NCI-H524 (cell line): ENCODE measurements around the gene KIF1A.

Experiments
- DNase-seq, 2 experiments: peaks; one replicate each; lab custom pipeline; 2025; lab: John Stamatoyannopoulos, UW

KIF1A gene

DNA sequence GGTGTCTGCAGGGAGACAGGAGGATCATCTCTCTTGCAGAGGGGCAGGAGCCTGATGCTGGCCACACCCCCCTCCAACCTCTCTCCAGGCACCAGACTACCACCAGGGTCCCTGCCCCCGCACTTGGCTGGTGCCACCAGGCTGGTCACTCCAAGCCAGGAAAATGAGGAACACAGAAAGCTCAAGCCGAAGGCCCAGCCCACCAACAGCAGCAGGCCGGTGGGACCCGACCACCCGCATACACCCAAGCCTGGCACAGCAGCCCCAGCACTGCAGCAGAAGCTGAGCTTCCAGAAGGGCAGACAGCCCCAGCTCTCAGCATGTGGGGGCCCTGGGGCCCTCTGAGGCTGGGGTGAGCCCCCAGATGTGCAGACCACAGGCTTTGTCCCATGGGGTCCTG is 52.7 kb downstream of the KIF1A start:
- DNase-seq: no peak

DNA sequence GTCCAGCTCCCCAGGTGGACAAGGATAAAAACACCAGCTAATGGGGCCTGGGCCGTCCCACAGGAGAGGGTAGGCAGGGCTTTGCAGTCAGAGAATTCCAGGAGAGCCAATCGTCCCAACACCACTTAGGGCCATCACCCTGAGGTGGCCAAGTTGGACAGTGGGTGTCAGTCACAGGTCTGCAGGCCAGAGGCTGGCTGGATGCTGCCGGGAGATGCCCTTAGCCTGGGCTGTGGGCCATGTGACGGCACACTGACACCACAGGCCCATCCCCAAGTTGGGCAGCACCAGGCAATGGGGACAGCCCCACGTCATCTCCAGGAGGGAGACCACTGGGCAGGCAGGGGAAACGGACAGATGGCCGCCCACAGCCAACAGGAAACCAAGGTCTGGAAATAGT is 53.9 kb downstream of the KIF1A start:
- no peak for DNase-seq

DNA sequence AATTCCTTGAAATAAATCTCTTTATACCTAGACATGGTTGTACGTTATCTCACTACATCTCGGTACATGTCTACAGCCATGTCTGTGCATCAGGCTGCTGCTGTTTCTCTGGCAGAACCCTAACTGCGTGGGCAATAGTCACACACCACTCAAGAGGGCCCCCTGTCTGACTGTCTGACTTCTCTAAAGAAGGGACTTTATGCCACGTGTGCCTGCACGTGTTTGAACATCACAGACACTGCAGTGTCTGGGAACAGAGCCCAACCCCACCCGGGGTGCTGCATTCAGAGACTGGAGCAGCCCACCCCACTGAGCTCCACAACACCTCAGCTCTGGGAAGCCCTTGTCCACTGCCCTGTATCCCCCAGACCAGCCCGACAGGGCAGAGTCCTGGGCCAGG is 55.0 kb downstream of the KIF1A start:
- DNase-seq: no peak

DNA sequence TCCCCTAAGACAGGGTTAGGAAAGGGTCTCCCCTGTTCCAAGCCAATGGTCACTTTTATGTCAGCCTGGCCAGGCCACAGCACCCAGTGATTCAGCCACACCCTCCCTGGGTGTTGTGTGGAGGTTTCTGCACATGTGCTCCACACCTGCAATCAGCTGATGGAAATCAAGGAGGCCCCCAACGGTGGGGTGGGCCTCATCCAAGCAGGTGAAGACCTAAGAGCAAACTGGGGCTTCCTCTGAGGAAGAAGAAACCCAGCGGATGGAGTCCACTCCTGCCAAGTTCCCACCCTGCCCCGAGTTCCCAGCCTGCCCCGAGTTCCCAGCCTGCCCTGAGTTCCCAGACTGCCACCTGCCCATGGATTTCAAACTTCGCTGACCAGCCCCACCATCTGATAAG is 55.4 kb downstream of the KIF1A start:
- no peak for DNase-seq

DNA sequence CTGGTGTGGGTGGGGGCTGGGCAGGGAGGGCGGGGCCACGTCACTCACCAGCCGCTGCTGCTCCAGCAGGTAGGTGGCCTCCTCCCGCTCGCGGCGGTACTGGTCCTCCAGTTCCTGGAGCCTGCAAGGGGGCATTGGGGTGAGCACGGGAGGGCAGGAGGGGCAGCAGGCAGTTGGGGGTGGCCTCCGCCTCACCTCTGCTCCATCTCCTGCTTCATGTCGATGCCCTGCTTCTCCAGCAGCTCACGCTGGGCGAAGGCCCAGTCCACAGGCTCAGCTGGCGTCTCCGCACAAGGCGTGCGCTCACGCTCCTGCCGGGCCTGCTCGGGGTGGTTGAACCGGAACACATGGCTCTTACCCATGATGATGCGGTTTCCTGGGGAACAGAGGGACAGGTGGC is 57.0 kb downstream of the KIF1A start:
- DNase-seq: no peak

DNA sequence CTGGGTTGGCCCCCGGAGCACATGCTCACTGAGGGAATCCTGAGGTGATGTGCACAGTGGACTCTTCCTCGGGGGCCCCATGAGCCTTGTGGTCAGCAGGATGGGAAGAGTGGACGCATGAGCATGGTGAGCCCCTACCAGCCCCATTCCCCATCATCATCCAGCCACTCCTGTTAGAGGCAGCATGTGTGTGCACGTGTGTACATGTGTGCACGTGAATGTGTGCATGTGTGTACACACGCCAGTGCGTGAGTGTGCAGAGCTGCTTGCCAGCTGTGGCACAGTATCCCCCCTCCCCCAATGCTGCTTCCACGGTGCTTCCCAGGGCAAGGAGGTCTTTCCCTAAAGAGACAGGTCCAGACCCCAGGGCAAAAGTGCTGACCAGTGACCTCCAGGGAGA is 57.8 kb downstream of the KIF1A start:
- no peak for DNase-seq

DNA sequence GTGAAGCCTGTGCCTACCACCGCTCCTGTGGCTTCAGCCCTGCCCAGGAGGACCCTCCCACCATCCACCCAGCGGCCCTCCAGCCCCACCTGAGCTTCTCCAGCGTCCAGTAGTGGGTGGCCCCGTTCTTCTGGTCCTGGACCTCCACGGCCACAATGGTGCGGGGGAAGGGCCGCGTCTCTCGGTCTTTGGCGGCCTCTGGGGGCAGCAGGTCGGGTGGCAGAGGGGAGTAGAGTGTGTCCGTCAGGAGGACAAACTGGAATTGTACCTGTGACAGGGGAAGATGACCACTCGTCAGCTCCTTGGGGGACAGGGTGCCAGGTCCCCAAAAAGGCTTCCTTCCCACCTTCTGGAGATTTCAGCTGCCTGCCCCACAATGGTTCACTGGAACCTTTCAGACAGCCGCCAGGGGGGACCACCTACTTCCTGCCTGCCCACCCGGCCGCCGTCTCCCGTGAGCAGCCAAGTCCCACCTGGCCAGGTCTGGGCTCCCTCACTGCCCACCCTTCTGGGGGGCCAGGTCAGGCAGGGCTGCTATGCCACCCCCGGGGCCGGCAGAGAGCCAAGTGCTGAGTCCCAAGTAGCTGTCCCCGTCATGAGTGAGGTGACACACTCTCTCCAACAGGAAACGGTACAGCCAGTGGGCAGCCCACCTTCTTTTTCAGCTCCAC is 59.3 kb downstream of the KIF1A start:
- no peak for DNase-seq

DNA sequence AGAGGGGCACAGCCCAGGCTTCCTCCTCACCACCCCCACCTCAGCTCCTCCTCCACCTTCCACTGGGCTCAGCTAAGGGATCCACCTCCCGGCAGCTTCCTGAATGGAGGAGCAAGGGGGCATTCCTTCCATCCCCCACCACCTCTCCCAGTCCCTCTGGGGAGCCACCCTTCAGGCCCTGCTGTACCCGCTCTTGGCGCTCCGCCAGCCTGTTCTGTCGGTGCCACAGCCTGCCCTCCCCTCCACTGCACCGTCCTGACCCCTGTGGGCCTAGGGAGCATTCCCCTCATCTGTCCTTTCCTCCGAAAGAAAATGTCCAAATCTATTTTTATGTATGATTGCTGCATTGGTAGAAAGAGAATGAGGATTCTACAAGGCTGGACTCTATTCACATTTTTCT is 59.9 kb downstream of the KIF1A start:
- DNase-seq: no peak

DNA sequence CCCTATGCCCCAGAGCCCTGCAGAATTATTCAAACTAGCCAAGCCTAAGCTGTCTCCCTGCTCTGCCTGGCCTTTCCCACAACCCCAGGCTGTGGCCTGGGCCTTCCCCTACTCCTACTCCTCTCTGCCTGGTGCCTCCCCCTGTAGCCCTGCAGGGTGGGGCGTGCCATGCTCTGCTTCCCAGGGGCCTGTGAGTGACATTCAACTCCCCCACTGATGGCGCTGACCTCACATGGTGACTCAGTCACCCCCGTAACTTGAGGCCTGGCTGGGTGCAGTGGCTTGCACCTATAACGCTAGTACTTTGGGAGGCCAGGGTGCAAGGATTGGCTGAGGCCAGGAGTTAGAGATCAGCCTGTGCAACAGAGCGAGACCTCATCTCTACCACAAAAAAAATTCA is 60.6 kb downstream of the KIF1A start:
- no peak for DNase-seq

DNA sequence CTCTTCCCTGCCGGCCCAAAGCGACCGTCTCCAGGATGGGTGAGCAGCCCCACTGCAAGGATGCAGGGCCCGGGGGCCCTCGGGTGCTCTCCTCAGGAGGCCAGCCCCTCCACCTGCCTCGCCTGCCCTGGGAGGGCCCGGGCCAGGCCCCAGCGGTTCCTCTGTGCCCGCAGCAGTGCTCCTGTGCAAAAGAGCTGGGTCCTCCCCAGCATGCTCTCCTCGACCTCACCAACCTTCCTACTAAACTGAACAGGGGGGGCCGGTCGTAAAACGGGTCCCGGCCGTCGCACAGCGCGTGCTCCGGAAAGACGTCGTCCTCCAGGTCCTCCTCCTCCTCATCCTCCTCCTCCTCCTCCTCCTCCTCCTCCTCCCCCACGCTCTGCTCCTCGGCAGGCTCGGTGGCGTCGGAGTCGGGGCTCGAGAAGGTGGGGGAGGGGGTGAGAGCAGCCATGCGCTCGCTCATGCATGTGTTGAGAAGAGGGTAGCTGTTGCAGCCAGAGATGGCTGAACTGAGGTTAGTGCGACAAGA is 62.9 kb downstream of the KIF1A start:
- DNase-seq: no peak

DNA sequence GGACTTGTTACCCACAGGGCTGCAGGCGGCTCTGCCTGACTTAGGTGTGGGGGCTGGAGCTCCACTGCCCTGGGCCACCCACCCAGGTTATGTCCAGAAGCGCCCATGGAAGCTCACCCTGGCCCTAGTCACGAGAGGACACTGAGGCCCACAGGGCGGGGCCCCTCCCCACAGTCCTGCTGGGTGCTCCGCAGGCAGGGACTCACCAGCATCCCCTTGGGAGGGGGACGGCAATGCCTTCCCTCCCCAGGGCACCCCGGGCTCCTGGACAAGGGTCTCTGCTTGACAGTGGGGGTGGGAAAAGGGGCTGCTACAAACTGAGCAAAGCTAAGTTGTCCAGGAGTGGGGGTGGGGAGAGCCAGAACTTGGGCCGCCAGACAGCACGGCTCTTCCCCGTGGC is 67.8 kb downstream of the KIF1A start:
- DNase-seq: no peak

DNA sequence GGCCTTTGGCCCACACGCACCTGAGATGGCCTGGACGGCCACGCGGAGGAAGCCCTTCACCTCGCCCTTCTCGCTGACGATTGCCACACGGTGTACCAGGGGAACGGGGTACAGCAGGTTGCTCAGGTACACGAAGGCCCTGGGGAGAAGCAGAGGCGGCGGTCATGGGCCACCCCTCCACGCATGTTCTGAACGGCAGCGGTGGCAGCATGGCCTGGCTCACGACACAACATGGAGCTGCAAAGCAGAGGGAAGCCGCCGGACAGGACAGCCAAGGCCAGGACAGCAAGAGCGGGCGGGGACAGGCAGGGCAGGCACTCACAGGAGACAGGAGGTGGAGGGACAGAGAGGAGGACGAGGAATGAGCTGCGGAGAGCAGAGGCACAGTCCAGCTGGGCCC is 69.6 kb downstream of the KIF1A start:
- DNase-seq: no peak

DNA sequence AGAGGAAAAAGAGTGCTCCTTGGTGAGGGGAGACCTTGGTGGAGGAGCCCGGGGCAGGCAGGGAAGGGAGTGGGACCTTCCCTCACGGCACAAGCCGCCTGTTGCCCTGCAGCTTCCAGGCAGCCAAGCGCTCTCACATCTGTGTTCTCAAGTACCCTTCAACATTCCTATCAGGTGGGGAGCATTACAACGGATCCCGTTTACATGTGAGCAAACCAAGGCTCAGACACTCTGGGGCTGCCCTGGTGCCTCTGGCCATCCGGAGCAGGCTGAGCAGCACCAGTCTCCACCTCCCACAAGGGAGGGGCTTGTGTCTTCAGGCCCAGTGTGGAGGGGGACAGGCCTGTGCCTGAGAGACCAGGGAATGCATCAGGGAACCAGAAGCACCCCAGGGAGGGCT is 70.5 kb downstream of the KIF1A start:
- DNase-seq: peak in 1 of 2 experiments; percentile 15

DNA sequence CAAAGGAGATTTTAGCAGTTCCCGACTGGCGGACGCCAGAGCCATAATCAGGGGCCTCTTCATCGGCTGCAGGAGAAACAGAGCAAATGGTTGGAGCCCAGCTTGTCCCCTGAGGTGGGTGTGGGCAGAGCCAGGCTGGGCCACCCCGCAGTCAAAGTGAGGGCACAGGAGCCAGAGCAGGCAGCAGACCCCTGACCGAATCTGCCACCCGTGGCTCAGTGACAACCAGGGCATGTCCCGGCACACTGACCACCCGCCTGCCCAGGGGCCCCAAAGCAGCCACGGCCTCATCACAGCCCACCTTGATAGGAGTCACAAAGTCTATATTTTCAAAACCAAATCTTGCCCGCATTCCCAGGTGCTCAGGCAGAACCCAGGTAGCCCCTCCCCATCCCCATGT is 72.8 kb downstream of the KIF1A start:
- no peak for DNase-seq

DNA sequence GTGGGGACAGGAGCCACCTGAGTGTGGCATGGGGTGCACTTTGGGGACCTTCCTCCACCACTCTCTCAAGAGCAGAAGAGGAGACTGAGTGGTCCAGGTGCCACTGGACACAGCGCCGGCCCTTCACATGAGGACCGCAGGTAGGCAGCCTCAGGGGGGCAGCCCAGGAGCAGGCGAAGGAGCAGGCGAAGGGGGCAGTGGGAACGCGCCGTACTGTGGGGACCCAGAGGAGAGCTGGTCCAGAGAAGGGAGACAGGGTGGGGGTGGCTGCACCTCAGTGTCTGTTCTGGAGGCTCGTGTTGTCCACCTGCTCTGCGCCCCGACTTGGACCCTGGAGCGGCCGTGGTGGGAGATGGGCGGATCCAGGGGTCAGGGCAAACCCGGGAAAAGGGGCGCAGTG is 73.3 kb downstream of the KIF1A start:
- DNase-seq: no peak

DNA sequence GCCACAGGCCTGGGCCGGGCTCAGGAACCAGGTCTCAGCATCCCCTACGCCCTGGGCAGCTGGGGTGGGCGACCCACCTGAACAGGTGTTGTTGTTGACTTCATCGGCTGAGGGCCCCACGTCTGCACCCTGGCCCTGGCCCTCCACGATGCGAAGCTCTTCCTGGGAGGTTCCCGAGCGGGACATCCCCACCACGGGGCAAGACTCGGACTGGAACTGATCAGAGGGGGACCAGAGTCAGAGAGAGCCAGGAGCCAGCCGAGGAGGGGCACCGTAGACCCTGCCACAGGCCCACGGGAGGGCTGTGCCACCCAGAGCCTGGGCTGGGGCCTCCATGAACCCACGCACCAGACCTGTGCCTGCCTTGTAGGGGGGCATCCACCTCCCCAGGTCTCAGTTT is 74.1 kb downstream of the KIF1A start:
- DNase-seq: no peak

DNA sequence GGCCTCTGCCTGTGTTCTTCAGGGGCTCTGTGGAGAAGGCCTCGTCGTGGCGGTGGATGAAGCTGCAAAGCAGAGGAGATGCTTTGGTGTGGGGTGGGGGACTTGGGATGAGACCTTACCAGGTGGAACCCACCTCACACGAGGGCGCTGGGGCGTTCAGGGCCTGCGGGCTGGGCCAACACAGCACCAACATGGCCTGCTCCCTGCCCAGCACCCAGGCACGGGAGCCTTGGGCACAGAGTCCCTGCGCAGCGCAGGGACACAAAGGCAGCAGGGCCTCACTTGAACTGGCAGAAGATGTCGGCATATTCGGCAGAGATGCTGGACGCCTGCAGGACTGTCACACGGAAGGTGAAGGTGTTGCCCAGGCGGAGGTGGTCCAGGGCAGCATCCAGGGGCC is 74.6 kb downstream of the KIF1A start:
- no peak for DNase-seq

DNA sequence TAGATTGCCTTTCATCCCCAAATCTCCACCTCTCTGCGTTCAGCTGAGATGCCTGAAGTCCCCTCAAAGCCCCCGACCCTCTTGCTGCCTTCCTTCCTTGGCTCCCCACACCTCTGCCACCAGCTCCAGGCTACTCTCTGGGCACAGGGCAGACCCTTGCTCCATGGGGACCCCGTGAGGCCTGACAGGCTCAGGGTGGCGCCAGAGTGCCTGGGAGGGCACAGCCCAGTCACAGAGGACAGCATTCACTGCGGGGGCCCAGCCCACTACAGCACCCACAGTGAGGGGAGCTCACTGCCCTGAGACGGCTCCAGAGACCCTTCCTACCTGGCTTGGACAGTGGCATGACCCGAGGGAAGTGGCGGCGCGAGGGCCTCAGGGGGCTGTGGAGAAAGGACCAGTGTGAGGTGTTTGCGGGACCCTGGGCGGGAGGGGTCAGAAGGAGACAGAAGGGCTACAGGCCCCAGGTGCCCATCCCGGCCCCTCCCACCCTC is 77.4 kb downstream of the KIF1A start:
- DNase-seq: no peak

DNA sequence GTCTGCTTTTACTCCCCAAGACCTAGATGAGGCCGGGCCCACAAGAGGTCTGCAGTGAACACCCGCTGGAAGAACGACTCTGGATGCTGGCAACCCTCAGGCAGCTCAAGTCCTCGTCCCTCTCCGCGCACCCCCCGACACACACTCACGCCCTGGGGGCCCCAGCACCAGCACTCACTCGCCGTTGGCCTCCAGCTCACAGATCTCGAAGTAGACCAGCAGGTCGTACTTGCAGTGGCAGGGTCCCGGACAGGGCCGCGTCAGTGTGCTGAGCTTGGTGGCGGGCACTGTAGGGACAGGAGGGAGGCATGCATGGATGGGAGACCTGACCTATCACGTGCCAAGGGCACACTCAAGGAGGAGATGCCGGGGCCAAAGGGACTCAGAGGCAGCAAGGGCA is 78.9 kb downstream of the KIF1A start:
- no peak for DNase-seq

DNA sequence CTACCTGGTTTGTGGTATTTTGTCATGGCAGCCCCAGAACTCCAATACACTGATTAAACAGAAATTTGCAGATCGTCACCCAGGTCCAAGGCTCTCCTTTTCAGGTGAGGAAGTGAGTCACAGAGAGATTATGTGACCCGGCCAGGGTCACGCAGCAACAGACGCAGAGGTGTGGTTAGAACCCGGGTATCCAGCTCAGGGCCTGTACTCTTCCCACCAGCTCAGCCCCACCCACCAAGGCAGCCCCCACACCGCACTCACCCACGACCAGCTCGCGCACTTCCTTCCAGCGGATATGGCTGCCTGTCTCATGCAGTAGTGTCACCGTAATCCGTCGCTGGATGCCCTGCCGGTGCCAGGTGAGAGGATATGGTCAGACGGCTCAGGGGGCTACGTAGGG is 80.2 kb downstream of the KIF1A start:
- no peak for DNase-seq

DNA sequence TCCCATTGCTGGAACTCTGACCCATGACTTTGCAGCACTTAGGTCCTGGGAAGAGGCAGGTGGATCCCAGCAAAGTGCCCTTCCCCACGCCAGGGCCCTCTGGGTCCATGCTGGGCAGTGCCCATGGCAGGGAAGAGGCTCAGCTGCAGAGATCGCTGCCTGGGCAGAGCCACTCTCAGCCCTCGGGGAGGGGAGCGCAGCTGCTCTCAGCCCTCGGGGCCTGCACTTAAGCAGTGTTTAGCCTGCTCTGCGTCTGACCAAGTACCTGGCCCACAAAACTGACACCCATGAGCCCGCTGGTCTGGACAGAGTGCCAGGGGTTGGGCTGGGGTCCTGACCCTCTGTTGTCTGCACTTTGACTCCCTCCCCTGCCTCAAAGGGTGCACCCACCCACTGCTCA is 82.1 kb downstream of the KIF1A start:
- DNase-seq: no peak

DNA sequence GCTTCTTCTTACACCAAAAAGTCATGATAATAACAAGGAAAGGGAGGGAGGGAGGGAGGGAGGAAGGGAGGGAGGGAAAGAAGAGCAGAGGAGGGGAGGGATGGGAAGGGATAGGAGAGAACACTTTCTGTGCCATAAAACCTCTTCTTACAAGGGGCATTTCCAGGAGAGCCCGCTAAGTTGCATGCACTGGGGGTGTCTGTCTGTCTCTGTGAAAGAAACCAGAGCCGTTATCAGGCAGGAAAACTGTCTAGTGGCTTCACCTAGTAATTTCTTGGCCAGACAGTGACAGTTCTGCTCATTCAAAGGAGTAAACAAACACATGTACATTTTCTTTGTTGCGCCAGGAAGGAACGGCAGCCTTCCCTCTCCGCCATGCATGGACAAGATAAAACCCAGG is 82.5 kb downstream of the KIF1A start:
- DNase-seq: no peak

DNA sequence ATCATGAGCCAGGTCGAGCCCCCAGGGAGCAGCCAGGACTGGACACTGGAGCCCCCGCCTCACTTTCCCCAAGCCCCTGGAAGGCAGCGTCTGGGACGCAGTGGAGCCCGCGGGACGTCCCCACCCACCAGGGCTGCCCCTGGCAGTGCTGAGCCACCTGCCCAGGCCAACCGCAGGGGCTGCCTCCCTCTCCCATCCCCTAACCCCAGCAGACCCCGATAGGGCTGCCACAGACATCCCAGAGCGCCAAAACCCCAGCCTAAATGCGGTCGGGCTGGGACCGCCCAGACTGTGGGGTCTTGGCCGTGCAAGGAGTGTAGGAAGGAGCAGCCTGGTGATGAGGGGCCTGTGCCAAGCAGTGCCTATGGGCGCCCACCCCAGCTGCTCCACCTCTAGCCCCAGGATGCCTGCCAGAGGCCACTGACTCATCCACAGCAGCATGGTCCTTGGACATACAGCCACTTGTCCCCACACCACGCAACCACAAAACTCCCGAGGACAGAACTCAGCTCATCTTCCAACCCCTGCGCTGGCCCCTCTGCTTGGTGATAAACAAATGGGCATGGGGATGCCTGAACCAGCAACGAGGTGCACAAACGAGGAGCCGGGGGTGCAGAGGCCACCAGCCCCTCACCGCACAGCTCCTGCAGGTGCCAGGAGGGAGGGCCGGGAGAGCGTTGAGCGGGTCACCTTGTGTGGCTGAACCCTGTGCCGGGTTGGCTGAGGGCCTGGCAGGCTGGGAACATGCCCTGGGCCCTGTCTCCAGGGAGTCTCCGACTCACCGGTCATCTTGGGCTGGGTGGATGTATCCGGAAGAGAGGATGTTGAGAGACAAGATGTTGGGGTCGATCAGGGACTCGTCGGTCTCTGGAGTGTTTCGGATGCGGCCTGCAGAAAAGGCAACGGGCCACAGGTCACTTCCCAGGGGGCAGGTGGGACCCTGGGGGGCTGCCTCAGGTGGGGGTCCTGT is 83.5 kb downstream of the KIF1A start:
- DNase-seq: no peak
